ENCODE measurements around the gene C6orf120. TPM values are rescaled to one million over a fixed set of nuclear protein-coding genes. Genes with fewer than 3 reads are reported as not detected.

Gene C6orf120
- total RNA-seq (2021) (23.2 and 25.9 TPM in 2 replicates), Bru-seq, nascent RNA (percentile 86 among the genes with signal in this experiment), BruChase-seq, experiment 1, labeled RNA remaining after a 2-hour chase (percentile 94 among the genes with signal in this experiment), BruChase-seq, experiment 2, labeled RNA remaining after a 6-hour chase (percentile 95 among the genes with signal in this experiment)
- long read RNA-seq, transcript C6orf120-201 (1 exons, 2,667 nt), result major isoform, 49 of 49 reads
- long read RNA-seq, partial matches to known transcripts, result 0 of 49 reads
- long read RNA-seq, other reads (novel, unspliced or antisense), result 0 of 49 reads

GRCh38 chr6:169701954-169702839 lies at the start of gene C6orf120, which contains the start of gene WDR27:
Gene C6orf120, plus strand, starts transcription at chr6:169702126. Its CDS starts 334 bp downstream, at chr6:169702460.
Gene WDR27, minus strand, starts transcription at chr6:169702029. Its CDS starts 13,024 bp downstream, at chr6:169689005.
- BruUV-seq (replicated peaks), result no TSS peak
- TF ChIP-seq CTCF (conservative IDR thresholded peaks at IDR 0.05; ENCODE audit: low read depth, low read length) (no peak), EZH2 (IDR thresholded peaks at IDR 0.05; ENCODE audit: borderline replicate concordance, low read depth, low read length, poor library complexity, severe bottlenecking) (no peak)
- intact Hi-C loops (cut with micrococcal nuclease; ENCODE audit: unreplicated experiment), result loop anchor here (2.0 kb wide), 1 partner anchor 745 kb away; no protein-coding TSS in a partner anchor

GRCh38 chr6:169652896-169653295 lies 49.0 kb upstream of the C6orf120 start:
- no peak for DNase-seq (ENCODE audit: low spot score)
- Histone ChIP-seq H3K4me1 (ENCODE audit: insufficient read depth, low read length, poor library complexity, severe bottlenecking) (no peaks in the 10 kb centered on the region), H3K36me3 (ENCODE audit: insufficient read depth, low read length, poor library complexity, severe bottlenecking) (peaks cover 4% of the 10 kb centered on the region), H3K27me3 (replicated peaks; ENCODE audit: insufficient read depth, low read depth, low read length, poor library complexity) (no peaks in the 10 kb centered on the region), H3K27ac (ENCODE audit: low read depth, low read length, poor library complexity, severe bottlenecking) (no peak overlapping the region), H3K9me3 (ENCODE audit: low read depth, low read length, poor library complexity, severe bottlenecking) (no peaks in the 10 kb centered on the region), H3K4me3 (ENCODE audit: low read depth, low read length, poor library complexity, severe bottlenecking) (no peak overlapping the region)
- BruUV-seq (replicated peaks), result no TSS peak
- no peak for TF ChIP-seq EZH2 (IDR thresholded peaks at IDR 0.05; ENCODE audit: borderline replicate concordance, low read depth, low read length, poor library complexity, severe bottlenecking)
- TF ChIP-seq CTCF (conservative IDR thresholded peaks at IDR 0.05; ENCODE audit: low read depth, low read length), result no peak
- intact Hi-C loops (cut with micrococcal nuclease; ENCODE audit: unreplicated experiment), result loop anchor here (10.0 kb wide), 1 partner anchor 758 kb away; no protein-coding TSS in a partner anchor
- CTCF ChIA-PET, result no interaction called here
- POLR2A ChIA-PET (ENCODE audit: low non-redundant PET), result no interaction called here

More at GRCh38 chr6:169701954-169702839, at the start of gene C6orf120, which contains the start of gene WDR27:
- no peaks in the 10 kb centered on the region for H3K27me3 ChIP-seq (replicated peaks; ENCODE audit: insufficient read depth, low read depth, low read length, poor library complexity)
- POLR2A ChIA-PET (ENCODE audit: low non-redundant PET), result interaction anchor here (0.5 kb wide), 1 partner anchor 186 kb away, joined by 3 read pairs; no protein-coding TSS in a partner anchor
- peak within 1 kb of the TSS; percentile 92 for H3K4me3 ChIP-seq (ENCODE audit: low read depth, low read length, poor library complexity, severe bottlenecking)
- peaks cover 27% of the 10 kb centered on the region for H3K4me1 ChIP-seq (ENCODE audit: insufficient read depth, low read length, poor library complexity, severe bottlenecking)
- H3K27ac ChIP-seq (ENCODE audit: low read depth, low read length, poor library complexity, severe bottlenecking), result peak within 1 kb of the TSS; percentile 99
- peaks cover 33% of the 10 kb centered on the region for H3K36me3 ChIP-seq (ENCODE audit: insufficient read depth, low read length, poor library complexity, severe bottlenecking)
- H3K9me3 ChIP-seq (ENCODE audit: low read depth, low read length, poor library complexity, severe bottlenecking), result no peaks in the 10 kb centered on the region
- DNase-seq (ENCODE audit: low spot score), result peak; percentile 98
- CTCF ChIA-PET, result no interaction called here

GRCh38 chr6:169653691-169654090 lies 48.2 kb upstream of the C6orf120 start:
- Histone ChIP-seq H3K4me1 (ENCODE audit: insufficient read depth, low read length, poor library complexity, severe bottlenecking) (no peaks in the 10 kb centered on the region), H3K27me3 (replicated peaks; ENCODE audit: insufficient read depth, low read depth, low read length, poor library complexity) (no peaks in the 10 kb centered on the region), H3K36me3 (ENCODE audit: insufficient read depth, low read length, poor library complexity, severe bottlenecking) (peaks cover 4% of the 10 kb centered on the region), H3K4me3 (ENCODE audit: low read depth, low read length, poor library complexity, severe bottlenecking) (no peak overlapping the region), H3K27ac (ENCODE audit: low read depth, low read length, poor library complexity, severe bottlenecking) (no peak overlapping the region), H3K9me3 (ENCODE audit: low read depth, low read length, poor library complexity, severe bottlenecking) (no peaks in the 10 kb centered on the region)
- BruUV-seq (replicated peaks), result TSS peak; percentile 19
- DNase-seq (ENCODE audit: low spot score), result no peak
- TF ChIP-seq EZH2 (IDR thresholded peaks at IDR 0.05; ENCODE audit: borderline replicate concordance, low read depth, low read length, poor library complexity, severe bottlenecking) (no peak), CTCF (conservative IDR thresholded peaks at IDR 0.05; ENCODE audit: low read depth, low read length) (no peak)
- intact Hi-C loops (cut with micrococcal nuclease; ENCODE audit: unreplicated experiment), result loop anchor here (10.0 kb wide), 1 partner anchor 759 kb away; no protein-coding TSS in a partner anchor
- ChIA-PET POLR2A (ENCODE audit: low non-redundant PET) (no interaction called here), CTCF (no interaction called here)
